ENCODE data around the gene LSR.

LSR gene

DNA sequence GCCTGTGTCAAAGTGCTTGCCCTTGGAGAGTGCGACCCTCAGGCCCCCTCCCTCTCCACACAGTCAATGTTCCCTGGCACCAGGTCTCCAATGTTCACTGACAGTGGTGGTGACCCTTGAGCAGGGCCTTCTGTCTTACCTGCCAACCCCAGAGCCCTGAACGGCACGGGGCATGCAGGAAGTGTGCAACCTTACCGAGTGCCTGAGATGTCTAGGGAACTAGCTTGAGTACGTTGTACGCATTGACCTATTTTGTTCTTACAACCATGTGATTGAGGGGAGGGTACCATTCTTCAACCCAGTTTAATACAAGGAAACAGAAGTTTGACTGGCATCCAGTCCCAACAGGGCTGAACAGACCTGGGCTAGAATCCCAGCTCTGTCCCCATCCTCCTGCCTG, 56.4 kb downstream of the LSR start:
- no peak for DNase-seq

- DNase-seq, result no peak
Observed at GRCh38 chr19:35306473-35307246, 57.9 kb downstream of the LSR start.

DNA sequence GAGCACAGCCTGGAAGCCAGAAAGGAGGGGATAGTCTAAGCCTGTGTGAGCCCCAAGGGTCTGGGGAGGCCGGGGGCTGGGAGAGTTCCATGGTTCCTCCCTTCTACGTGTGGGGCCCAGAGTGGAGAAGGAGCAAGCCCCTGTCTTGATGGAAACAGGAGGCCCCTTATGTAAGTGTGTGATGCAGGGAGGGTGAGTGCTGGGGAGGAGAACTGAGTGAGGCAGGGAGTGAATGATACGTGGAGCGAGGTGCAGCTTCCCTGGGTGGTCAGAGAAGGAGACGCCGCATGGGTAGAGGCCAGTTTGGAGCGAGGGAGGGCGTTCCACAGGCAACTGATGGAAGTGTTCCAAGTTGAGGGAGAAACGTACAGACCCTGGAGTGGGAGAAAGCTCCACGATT, 59.1 kb downstream of the LSR start:
- DNase-seq, result no peak

DNA sequence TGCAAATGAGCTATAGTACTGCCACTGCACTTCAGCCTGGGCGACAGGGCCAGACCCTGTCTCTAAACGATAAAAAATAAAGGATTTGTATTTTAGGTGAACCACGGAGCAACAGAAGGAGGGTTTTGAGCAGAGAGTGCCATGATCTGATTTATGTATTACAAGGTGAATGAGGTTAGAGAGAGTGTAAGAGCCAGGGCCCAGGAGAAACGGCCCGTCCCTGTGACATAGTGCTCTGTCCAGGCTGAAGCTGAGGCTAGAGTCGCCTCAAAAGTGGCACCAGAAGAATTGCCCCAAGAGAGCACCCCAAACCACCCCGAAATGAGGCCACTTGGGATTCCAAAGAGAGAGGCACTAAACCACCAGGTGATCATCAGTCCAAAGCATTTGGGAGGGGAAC, 60.1 kb downstream of the LSR start:
- DNase-seq, result no peak

DNA sequence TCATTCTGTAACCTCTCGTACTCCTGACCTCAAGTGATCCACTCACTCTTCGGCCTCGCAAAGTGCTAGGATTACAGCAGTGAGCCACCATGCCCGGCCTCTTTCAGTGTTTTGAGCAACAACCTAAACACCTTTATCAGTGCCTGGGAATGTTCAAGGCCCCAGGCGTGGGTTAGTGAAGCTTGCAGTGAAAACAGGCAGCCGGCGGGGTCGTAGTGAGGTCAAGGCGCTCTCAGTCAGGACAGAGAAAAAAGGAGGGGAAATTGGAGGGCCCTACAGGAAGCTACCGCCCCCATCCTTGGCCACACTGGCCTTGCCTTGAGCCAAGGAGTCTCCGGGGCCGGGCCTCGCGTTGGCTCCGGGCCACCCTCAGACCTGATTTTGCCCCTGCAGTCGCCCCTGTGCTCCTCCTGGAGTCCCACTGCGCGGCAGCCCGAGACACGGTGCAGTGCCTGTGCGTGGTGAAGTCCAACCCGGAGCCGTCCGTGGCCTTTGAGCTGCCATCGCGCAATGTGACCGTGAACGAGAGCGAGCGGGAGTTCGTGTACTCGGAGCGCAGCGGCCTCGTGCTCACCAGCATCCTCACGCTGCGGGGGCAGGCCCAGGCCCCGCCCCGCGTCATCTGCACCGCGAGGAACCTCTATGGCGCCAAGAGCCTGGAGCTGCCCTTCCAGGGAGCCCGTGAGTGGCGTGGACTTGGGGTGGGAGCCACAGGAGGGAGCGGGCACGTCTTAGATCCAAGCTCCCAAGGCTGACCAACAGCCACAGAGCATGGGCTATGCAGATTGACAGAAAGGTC, 60.9 kb downstream of the LSR start:
- DNase-seq, result peak; percentile 44

- no peak for DNase-seq
Observed at GRCh38 chr19:35310331-35310730, 61.5 kb downstream of the LSR start.

- no peak for DNase-seq
Observed at GRCh38 chr19:35310811-35311465, 62.1 kb downstream of the LSR start.

GRCh38 chr19:35311901-35312665, 63.3 kb downstream of the LSR start:
- DNase-seq, result no peak

DNA sequence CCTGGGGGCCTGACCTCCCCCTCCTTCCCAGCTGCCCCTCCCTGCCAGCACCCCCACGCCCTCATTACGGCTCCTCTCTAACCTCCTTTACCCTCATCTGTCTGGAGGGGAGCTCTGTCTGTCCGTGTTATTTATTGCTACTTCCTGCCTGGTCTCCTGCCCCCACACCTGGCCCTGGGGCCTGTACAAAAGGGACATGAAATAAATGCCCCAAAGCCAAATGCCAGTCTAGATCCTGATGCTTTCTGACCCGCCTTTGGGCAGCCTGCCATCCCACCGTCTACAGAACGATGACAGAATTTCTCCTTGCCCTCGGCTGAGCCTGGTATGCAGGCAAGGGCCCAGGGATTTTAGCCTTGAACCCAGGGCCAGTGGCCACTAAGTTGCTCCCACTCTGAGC, 64.8 kb downstream of the LSR start:
- no peak for DNase-seq

DNA sequence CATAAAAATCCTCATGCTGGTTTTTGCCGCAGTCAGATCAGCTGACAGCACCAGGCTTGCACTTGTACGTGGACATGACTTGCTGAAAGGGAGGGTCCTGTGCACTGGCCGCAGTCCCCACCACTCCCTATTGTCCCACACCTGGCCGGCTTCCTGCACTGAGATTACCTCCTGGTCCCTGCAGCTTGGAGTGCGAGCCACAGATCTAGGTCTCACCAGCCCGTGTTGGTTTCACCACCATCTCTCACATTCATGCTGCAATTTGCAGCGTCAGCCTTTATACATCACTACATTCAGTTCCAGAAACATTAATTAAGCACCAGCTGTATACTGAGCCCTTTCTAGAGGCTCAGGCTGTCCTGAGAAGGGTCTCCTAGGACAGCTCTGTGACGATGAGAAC, 65.2 kb downstream of the LSR start:
- no peak for DNase-seq

DNA sequence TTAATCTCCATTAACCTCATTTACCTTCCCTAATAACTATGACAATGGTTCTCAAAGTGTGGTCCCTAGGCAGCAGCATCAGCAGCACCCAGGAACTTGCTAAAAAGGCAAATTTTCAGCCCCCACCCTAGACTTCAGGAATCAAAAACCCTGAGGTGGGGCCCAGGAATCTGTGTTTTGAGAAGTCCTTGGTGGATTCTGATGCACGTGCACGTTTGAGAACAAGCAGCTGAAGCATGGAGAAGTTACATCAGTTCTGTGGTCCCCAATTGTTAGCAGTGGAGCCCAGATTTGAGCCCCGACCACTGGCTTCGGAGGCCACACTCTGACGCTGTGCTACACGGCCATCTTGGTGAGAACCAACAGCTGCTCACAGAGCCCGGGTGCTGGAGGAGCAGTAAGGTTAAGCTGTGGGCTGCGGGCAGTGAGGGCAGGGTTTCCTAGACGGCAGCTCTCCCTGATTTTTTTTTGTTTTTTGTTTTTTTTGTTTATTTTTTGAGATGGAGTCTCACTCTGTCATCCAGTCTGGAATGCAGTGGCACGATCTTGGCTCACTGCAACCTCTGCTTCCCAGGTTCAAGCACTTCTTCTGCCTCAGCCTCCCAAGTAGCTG, 66.2 kb downstream of the LSR start:
- no peak for DNase-seq

- no peak for DNase-seq
Observed at GRCh38 chr19:35315883-35316282, 67.1 kb downstream of the LSR start.

DNA sequence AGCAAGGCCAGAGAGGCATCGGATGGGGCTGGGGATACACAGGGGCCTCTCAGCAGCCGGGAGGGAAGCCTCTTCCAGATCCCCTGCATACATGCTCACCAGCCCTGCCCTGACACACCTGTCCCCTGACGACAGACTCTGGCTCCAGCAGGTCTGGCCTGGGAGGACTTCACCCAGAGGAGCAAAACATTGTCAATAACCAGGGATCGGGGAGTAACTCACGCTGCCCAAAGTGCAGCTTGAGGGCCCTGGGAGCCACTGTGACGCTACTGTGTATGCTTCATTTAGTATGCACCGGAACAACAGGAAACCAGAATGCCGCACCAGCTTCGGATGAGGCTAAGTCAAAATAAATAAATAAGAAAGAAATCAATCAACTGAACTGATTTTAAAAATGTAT, 67.8 kb downstream of the LSR start:
- DNase-seq, result no peak

All from NCI-H226 (cell line).